Adipose tissue (tissue), 3 donors: ENCODE results near the gene AKR1C3. TPM values are rescaled to one million over a fixed set of nuclear protein-coding genes. Genes with fewer than 3 reads are reported as not detected.
"Not testable (repeated sequence)": the region's sequence is repeated elsewhere in the genome, so short reads cannot be mapped to it uniquely, and the experiment has no call there.

Source experiments
- H3K27ac ChIP-seq: one replicate; pipeline ENCODE4 v1.5.1; 2013; ENCODE audit warnings: low read depth, low read length
- WGBS, 3 donors: extraction: QIAGEN DNeasy Blood & Tissue Kit; methylation state at CpG; one replicate each; pipeline ENCODE4 v1.1.7; 2013; 5-methylcytosine and 5-hydroxymethylcytosine counted together
- polyA plus RNA-seq, 3 donors: library from polyadenylated mRNA; stranded (reverse); fragments of 200-250 nt; gene quantifications; one replicate each; pipeline ENCODE4 v1.2.3, GENCODE V29; 2013
- donor health status: healthy with polysubstance abuse.
- donor health status: Bipolar disorder and iron deficiency.
- donor health status: healthy.

Gene AKR1C3
- polyA plus RNA-seq, 3 donors: 25.7 to 149 (median 122) TPM

DNA sequence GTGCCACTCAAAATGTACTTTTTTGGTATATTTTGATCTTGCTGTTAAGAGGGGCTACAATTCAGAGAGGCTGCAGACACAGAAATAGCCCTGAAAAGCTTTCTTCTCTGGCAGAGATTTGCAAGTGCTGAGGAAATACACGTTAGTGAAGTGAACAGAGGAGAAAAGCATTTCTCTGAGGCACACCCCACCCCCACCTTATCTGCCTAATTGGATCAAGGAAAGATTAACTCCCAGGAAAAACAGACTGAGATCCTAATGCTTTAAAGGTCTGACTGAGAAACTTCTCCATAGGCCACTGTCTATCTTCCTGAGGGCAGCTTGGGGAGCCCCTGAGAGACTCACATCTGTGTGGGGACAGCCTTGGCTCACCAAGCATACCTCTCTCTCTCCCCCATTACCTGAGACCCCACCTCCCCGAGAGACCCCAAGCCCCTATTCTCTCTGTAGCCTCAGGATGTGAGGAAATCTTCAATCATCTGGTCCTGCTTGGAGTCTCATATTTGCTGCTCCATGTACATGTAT, 14.8 kb upstream of the AKR1C3 start:
- no peak overlapping the region for H3K27ac ChIP-seq
- WGBS, 3 donors: 71 to 76% (median 73%) methylated on average over 2 of the region's 2 CpGs

DNA sequence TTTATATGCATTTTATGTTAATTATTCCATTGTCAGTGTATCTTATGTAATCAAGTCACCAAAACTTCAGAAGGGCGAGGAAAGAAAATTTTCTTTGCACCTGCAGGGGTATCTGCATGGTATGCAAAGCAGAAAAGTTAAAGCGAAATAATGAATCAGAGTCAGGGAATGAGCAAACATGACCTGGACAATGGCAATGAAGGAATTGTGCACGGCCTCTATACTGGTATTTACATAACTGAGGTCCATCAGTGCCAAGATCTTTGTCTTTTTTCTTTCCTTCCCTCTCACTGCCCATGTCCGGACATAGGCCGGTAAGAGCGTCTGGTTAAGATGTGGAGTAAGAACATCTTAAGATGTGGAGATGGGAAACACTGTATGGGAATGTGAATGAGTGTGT, 14.4 kb upstream of the AKR1C3 start:
- no peak overlapping the region for H3K27ac ChIP-seq

DNA sequence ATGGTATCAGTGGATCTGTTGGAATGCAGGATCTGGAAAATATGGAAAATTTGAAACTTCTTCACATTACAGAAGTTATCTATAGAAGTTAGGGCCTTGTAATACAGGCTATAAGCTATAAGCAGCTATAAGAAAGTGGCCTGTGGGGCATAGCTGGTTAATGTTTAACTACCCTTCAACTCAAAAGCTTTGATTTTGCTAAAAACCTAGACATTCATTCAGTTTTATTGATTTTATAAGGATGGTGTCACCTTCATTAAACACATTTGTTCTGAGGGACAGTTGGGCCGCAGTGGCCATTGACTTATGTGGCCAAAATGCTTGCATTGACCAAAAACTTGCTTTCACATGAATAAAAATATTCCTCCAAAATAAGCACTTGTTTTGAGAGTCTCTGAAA, 13.1 kb upstream of the AKR1C3 start:
- H3K27ac ChIP-seq: no peak overlapping the region
- 90 to 95% (median 91%) methylated on average over 1 of the region's 1 CpG for WGBS, 3 donors

More for the DNA sequence above, 14.4 kb upstream of the AKR1C3 start:
- WGBS, 3 donors: 78 to 89% (median 83%) methylated on average over 6 of the region's 6 CpGs

DNA sequence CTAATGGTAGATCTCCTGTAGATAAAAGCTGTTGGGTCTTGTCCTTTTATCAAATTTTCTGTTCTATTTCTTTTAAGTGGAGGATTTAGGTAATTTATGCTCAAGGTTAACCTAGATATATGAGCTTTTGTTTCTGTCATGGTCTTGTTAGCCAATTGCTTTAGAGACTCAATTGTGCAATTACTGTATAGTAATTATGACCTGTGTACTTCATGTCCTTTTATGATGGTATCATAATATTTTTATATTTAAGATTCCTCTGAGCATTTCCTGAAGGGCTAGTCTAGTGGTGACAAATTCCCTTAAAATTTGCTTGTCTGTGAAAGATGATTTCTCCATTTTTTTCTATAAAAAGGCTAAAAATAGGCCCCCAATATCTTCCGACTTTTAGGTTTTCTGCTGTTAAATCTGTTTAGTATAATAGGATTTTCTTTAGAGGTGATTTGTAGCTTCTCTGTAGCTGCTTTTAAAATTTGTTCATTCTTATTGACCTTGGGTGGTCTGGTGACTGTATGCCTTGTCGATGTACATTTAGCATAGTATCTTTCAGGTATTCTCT, 5.4 kb upstream of the AKR1C3 start:
- no peak overlapping the region for H3K27ac ChIP-seq
- 91 to 96% (median 95%) methylated on average over 2 of the region's 2 CpGs for WGBS, 3 donors

DNA sequence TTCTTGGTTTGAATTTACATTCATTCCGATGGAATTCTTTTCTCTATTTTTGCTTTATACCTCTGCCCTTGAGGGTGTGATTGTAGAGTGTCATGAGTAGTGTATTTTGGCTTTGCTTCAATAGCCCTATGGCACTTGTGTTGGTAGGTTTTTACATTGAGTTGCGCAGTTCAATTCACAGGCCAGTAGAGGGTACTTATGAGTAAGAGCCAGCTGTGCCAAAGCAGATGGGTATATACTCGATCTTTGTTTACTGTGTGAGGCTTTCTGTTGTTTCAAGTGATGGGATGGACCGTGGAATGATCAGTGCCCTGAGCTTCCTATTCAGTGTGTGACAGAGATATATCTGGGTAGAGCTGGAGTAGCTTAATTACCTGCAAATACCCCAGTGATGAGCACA, 4.3 kb upstream of the AKR1C3 start:
- no peak overlapping the region for H3K27ac ChIP-seq
- WGBS, 3 donors: 55 to 61% (median 55%) methylated on average over 4 of the region's 4 CpGs

DNA sequence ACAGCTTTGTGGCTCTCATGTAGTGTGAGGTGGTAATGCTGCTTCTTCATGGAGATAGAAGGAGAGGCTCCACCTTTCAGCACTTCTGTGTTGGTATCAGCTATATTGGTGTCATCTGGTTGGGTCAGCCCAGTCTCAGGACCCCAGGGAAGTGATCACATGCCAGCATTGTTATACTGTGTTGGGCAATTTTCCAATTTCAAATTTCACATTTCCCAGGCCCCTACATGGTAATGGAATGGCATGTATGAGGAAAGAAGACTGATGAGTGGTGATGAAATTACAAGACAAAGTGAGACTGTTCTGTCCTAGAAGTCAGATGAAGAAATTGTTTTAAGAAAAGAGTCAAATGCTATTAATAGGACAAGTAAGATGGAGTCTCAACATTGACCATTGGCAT, 3.7 kb upstream of the AKR1C3 start:
- no peak overlapping the region for H3K27ac ChIP-seq

DNA sequence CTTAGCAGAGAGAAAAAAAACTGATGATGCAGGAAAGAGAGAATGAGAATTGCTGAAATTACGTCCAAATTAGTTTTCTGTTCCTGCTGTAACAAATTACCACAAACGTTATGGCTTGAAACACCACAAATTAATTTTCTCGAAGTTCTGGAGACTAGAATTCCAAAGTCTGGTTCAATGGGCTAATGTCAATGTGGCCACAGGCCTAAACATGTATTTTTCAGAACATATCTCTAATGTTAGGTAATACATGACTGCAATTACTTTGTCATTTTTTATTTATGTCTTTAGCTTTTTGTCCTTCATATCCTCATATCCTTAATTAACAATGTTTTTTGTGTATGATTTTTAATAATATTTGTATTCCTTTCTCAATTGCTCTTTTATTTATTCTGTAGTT, 3.0 kb upstream of the AKR1C3 start:
- H3K27ac ChIP-seq: no peak overlapping the region
- 81 to 89% (median 86%) methylated on average over 3 of the region's 3 CpGs for WGBS, 3 donors

DNA sequence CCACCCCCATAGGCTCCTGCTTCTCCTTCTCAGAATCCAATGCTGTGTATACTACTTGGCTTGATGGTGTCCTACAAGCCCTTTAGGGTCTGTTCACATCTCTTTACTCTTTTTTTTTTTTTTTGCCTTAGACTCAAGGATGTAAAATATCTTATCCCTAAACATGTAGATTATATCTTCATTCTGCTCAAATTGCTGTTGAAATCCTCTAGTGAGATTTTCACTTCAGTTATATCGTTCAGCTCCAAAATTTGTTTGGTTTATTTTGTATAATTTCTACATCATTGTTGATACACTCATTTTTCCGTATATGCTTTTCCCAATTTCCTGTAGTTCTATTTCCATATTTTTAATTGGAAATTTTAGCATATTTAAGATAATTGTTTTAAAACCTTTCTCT, 1.8 kb upstream of the AKR1C3 start:
- 70 to 95% (median 80%) methylated on average over 2 of the region's 2 CpGs for WGBS, 3 donors
- no peak overlapping the region for H3K27ac ChIP-seq

DNA sequence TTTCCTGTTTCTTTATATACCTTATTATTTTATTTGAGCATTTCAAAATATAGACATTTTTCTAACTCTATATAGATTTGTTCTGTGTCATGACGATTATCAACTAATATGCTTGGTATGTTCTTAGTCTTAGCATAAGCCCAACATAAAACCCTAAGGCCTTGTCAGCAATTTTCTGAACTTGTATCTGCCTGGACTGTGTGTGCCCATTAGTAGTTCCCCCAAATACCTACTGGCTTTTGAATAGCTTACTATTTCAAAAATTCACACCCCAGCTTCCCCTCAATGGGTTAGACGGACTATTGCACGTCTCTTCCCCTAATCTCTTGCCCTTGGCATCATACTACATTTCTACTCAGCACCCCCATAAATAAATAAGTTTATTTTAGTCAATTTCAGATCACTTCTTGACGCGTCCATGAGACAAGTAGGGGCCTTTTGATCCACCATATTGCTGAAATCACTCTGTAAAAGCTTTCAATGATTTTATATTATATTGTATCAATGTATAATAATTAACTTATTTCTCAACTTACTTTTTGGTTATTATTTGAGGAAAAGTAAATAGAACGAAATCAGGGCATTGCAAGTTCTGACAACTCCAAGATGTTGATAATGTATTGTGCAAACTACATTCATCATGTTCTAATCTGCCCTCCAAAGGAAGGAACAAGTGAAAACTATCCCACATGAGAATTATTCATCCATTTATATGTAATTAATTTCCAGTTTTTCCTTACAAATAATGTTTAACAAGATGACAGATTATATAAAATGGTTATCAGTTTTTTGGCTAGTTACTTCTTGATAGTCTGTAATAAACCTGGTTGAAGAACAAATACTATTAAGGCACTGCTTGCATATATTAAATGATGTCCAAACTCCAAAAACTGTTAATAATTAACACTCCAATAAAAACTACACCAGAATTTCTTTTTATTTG, 1.1 kb upstream of the AKR1C3 start:
- WGBS, 3 donors: 41 to 91% (median 89%) methylated on average over 6 of the region's 6 CpGs
- H3K27ac ChIP-seq: no peak overlapping the region

DNA sequence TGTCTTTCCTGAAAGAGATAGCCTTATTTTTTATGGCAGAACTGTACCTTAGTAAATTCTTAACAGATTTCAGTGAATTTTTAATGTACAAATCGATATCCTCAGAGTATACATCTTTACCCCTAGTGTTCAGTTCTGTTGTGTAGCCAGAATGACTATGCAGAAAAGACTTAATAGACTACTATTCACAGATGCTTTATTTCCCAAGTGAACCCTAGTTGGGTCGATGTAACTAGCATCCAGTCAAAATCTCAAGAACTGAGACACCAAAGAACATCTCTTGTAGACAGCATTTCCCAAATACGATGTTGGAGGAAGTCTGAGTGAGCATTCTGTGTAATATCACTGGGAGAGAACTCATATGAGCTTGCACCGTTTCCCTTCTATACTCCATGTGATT, 1.5 kb downstream of the AKR1C3 start:
- H3K27ac ChIP-seq: no peak overlapping the region
- whole genome bisulfite sequencing, 3 donors: 35 to 74% (median 43%) methylated on average over 4 of the region's 4 CpGs

DNA sequence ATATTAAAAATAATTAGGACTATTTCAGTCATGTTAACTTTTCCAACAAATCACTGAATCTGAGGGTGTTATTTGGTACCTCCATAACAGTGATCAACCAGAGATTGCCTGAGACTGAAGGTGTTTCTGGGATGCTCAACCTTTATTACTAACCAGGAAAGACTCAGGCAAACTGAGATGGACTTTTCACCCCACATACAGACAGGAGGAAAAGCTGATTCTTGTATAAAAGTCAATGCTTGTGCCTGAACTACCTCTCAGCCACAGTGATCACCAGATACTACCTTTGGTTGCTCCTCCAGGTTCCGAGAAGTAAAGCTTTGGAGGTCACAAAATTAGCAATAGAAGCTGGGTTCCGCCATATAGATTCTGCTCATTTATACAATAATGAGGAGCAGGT, 1.9 kb downstream of the AKR1C3 start:
- WGBS, 3 donors: 69 to 98% (median 69%) methylated on average over 2 of the region's 2 CpGs
- H3K27ac ChIP-seq: no peak overlapping the region

DNA sequence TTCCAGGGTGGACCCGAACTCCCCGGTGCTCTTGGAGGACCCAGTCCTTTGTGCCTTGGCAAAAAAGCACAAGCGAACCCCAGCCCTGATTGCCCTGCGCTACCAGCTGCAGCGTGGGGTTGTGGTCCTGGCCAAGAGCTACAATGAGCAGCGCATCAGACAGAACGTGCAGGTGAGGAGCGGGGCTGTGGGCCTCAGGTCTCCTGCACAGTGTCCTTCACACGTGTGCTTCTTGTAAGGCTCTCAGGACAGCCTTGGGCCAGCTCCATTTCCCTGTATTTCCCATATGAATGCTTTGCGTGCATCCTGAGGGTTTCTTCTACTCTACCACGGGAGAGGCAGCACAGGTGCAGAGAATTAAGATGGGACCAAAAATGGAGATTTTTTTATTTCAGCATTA, 8.3 kb downstream of the AKR1C3 start:
- 76 to 94% (median 90%) methylated on average over 3 of the region's 11 CpGs for WGBS, 3 donors
- not testable (repeated sequence) for H3K27ac ChIP-seq

DNA sequence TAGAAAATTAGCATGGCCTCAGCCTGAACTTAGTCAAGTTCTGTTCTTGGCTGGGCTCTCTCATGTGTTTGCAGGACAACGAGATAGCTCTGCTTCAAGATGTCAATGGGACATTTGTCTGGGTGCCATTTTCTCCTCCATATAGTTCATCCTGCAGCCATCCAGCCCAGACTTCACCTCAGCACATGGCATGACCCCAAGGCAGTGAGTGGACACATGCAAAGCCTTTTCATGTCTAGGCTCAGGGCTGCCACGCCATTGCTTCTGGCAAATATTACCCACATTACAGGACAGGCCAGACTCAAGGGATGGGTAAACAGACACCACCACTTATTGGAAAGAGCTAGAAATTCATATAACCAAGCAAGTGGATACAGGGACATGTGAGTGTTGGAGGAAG, 9.3 kb downstream of the AKR1C3 start:
- H3K27ac ChIP-seq: no peak overlapping the region
- 79 to 88% (median 81%) methylated on average over 2 of the region's 2 CpGs for WGBS, 3 donors

DNA sequence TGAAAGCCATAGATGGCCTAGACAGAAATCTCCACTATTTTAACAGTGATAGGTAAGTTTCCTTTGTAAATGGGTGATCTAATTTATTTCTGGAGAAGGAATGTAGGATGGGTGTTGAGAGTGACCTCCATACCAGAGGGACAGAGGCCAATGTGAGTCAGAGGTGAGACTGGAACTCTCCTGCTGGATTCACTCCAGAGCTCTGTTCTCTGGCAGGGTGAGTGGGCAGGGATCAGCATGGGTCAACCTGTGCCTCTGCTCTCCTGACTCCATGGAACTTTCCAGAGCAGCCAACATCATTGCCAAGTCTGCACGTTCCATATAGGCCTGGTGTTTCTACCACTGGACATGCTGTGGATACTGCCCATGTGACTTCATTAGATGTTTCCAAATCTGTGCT, 11.4 kb downstream of the AKR1C3 start:
- no peak overlapping the region for H3K27ac ChIP-seq
- WGBS, 3 donors: 86 to 87% (median 87%) methylated on average over 1 of the region's 1 CpG

DNA sequence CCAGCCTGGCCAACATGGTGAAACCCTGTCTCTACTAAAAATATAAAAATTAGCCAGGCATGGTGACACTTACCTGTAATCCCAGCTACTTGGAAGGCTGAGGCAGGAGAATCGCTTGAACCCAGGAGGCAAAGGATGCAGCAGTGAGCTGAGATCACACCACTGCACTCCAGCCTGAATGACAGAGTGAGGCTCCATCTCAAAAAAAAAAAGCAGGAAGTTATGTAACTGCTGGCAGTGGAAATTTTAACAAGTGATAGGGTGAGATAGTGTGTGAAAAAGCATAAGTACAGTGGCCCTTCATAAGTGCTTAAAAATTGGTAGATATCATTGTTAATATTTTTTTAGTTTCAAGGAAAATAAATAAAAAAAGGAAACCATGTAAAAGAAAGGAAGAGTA, 12.3 kb downstream of the AKR1C3 start:
- 60 to 97% (median 80%) methylated on average over 1 of the region's 1 CpG for WGBS, 3 donors
- no peak overlapping the region for H3K27ac ChIP-seq

DNA sequence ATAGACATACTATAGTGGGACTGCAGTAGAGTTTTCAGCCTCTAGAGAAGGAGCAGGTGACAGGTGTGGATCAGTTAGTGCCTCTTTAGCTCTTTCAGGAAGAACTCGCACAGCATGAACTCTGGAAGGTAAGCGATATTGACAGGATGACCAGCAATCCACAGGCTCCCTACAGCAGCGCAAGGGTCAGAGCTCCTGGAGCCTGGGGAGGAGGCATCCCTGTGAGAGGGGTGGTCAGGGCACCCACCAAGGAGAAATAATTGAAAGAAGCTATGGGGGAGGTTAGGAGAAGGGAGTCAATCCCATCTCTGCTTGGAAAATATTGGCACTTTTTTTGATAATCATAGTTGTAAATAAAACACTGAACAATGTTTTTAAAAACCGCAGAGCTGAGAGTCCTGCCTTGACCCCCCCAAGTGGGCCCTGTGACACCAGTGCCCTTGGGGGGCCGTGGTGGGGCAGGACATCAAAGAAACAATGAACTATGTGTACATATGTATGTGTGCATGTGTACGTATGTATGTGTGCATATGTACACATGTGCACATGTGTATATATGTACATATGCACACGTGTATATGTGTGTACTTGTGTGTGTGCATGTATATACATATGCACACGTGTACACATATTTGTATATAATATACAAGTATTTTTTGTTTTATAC, 13.8 kb downstream of the AKR1C3 start:
- no peak overlapping the region for H3K27ac ChIP-seq
- WGBS, 3 donors: 61 to 83% (median 72%) methylated on average over 7 to 8 of the region's 8 CpGs

DNA sequence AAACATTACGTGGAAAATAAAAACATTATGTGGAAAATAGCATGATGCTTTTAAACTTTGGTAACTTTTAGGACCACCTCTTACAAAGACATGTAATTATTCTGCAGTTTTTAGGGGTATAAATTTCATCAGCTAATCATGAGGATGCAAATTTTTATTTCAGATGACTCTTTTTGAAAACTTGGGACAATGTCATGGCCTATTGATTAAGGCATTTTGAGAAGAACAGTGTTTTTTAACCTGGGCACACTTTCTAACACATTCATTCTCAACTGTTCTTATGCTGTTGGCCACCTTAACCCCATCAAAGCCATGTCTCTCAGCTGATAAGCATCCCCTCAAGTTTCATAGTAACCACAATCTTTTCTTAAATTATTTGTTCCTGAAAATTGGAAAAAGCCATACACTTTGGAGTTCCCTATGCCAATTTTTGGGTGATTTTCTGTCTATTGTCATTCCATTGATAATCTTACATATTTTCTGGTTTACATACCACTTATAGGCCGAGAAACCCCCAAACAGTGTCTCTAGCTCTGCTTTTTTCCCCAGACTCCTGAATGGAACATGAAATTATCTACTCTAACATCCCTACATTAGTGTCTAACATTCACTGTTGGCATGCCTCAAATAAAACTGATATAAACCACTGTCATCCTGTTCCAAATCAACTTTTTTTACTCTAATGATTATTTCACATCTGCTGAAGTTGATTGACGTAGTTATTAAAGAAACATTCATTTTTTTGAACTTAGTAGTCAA, 14.6 kb downstream of the AKR1C3 start:
- WGBS, 3 donors: 32 to 67% (median 41%) methylated on average over 3 of the region's 3 CpGs
- no peak overlapping the region for H3K27ac ChIP-seq

DNA sequence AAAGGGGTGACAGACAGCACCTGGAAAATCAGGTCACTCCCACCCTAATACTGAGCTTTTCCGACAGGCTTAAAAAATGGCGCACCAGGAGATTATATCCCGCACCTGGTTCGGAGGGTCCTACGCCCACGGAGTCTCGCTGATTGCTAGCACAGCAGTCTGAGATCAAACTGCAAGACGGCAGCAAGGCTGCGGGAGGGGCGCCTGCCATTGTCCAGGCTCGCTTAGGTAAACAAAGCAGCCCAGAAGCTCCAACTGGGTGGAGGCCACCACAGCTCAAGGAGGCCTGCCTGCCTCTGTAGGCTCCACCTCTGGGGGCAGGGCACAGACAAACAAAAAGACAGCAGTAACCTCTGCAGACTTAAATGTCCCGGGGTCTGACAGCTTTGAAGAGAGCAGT, 15.6 kb downstream of the AKR1C3 start:
- not testable (repeated sequence) for H3K27ac ChIP-seq
- 91 to 95% (median 92%) methylated on average over 5 to 11 of the region's 12 CpGs for WGBS, 3 donors

DNA sequence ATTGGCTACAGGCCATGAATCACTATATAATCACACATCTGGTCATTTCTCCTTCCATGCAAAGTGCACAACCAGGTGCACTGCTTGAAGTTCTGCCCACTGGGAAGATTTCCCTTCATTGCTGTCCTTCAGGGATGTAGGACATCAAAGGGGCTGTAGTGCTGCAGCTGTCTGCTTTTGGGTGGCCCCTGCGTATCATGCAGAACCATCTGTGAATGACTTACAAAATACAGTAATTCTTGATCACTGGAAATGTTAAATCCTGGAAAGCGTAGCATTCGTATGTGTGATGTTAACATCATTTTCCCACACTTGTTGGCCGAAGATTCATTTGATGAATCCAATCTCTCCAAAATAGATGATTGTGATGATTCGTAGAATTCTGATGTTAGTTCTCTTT, 22.4 kb downstream of the AKR1C3 start:
- H3K27ac ChIP-seq: no peak overlapping the region
- WGBS, 3 donors: 58 to 90% (median 60%) methylated on average over 5 of the region's 5 CpGs
